ENCODE data around the gene SLC27A2.
"Not testable (repeated sequence)": the region's sequence is repeated elsewhere in the genome, so short reads cannot be mapped to it uniquely, and the experiment has no call there.

SLC27A2 gene

DNA sequence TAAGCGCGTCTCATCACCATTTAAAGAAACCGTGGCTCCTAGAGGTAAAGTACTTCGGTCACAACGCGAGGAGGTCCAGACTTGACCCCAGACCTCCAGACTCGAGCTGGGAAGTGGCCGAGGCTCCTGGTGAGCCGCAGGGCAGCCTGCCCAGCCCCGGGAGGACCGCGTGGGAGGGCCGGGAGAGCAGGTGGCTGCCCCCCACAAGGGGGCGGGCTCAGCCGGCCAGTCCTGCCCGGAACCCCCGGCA, at the start of gene SLC27A2:
Gene SLC27A2 (plus strand): TSS at position 228 of the 250 bp plus-strand sequence. CDS start 232 bp downstream, outside the sequence.
- DNase-seq: peak in 1 of 2 experiments; percentile 44

DNA sequence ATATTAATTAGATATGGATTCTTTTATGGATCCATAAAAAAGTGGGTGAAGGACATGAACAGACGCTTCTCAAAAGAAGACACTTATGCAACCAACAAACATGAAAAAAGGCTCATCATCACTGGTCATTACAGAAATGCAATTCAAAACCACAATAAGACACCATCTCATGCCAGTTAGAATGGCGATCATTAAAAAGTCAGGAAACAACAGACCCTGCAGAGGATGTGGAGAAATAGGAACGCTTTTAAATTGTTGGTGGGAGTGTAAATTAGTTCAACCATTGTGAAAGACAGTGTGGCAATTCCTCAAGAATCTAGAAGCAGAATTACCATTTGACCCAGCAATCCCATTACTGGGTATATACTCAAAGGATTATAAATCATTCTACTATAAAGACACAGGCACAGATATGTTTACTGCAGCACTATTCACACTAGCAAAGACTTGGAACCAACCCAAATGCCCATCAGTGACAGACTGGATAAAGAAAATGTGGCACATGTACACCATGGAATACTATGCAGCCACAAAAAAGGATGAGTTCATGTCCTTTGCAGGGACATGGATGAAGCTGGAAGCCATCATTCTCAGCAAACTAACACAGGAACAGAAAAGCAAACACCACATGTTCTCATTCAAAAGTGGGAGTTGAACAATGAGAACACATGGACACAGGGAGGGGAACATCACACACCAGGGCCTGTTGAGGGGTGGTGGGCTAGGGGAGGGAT, 49.6 kb upstream of the SLC27A2 start:
- peak; percentile 17 to 24 for DNase-seq

- DNase-seq: peak; percentile 88 to 93
Measured at GRCh38 chr15:50134524-50135024, 47.4 kb upstream of the SLC27A2 start.

- DNase-seq: no peak
Measured at GRCh38 chr15:50135031-50135551, 46.9 kb upstream of the SLC27A2 start.

DNA sequence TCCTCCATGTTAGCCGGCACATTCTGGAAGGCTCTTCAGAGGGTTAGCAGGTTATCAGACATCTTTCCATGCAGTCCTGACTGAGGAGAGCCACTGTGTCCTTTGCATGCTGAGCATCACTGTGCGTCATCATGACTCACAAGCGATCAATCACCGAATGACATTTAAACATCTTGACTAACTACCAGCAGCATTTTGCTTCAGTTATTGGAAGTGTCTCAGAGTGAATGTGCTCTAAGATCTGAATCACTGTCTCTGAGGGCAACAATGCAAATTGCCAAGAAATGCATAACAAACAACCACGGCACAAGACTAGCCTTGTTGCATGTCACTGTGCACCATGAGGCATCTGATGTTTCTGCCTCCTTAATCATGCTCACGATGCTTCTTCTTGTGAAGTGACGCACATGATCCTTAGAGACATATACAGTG, 44.6 kb upstream of the SLC27A2 start:
- no peak for DNase-seq

GRCh38 chr15:50137893-50138292, 44.1 kb upstream of the SLC27A2 start:
- DNase-seq: no peak

DNA sequence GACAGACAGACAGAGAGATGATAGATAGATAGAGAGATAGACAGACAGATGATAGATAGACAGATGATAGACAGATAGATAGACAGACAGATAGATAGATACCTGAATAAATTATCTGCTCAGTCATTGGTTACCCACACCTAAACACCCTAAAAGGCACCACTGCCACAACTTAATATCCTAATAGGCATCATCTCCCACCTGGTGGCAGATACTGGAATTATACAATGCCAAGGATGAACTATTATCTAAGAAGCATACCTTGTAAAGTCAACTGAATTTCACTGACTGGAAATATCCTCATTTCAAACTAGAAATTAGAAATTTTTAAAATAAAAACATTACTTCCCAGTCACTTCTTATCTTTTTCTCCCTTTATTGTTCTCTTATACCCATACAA, 43.6 kb upstream of the SLC27A2 start:
- peak in 1 of 2 experiments; percentile 12 for DNase-seq

DNA sequence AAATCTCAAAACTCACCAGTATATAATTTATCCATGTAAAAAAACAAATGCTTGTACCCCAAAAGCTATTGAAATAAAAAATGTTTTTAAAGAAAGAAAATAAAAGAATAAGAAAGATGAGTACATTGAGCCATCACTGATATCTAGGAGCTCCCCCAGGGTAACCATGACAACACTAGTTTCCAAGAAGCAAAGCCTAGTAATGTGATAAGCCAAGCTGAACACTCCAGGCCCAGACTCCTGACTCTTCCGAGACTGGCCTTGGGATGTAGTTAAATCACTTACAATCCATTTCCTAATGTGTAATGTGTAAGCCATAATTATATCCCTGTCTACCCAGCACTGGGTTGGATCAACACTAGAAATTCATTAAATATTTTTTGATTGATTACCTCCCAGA, 41.9 kb upstream of the SLC27A2 start:
- no peak for DNase-seq

- DNase-seq: no peak
Measured at GRCh38 chr15:50140983-50141382, 41.0 kb upstream of the SLC27A2 start.

- DNase-seq: no peak
Measured at GRCh38 chr15:50141856-50142255, 40.1 kb upstream of the SLC27A2 start.

GRCh38 chr15:50143255-50143860, 38.6 kb upstream of the SLC27A2 start:
- no peak for DNase-seq

- no peak for DNase-seq
Measured at GRCh38 chr15:50144341-50145120, 37.5 kb upstream of the SLC27A2 start.

DNA sequence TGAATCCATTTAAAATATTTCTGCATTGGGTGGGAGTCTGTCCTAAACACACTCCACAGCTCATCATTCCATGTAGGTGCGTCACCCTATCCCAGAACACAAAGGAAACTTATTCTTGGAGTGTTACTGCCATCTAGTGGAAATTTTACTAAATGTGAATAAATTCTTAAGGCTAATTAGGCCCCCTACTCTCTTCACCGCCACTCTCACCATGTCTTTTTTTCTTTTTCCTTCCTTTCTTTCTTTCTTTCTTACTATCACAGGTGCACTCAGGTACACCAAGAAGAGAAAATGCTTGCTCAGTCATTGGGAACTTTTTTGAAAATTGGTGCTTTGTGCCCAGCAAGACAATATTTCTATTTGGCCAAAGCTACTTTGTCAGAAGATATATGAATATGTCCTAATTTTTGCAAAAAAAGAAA, 36.5 kb upstream of the SLC27A2 start:
- peak; percentile 61 to 84 for DNase-seq

GRCh38 chr15:50146632-50147031, 35.4 kb upstream of the SLC27A2 start:
- peak; percentile 41 to 42 for DNase-seq

- DNase-seq: no peak
Measured at GRCh38 chr15:50148362-50148963, 33.5 kb upstream of the SLC27A2 start.

GRCh38 chr15:50149090-50149489, 32.9 kb upstream of the SLC27A2 start:
- no peak for DNase-seq

DNA sequence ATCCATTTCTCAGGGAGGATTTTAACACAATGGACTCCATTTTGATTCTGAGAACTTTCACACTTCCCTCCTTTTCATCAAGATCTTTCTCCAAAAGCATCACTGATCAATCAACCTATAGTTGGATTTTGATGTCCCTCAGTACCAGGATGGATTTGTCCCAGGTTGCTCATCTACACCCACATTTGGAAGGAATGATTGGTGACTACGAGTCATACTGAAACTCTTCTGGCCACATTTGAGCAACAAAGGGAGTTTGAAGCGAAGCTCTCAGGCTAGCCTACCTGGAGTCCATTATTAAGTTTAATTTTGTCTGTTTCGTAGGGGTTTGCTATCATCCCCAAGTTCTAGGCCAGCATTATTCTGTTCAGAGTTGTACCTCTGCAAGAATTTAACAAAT, 31.6 kb upstream of the SLC27A2 start:
- DNase-seq: no peak

DNA sequence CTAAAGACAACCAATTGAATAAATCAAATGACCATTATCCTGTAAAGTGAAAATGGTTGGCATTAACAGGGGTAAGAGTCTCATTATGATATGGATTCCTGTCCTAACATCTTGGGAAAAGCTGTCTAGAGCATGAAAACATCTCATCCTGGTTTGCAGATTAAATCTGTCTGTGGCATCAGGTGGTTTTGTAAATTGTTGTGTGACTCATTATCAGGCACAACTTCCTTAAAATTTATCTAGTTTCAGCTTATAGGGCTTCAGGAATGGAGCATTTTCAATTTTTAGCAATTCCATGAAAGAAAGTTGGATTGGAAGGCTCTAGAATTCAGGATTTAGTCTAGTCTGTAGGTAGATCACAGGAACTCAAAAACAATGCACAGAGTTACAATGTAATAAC, 31.1 kb upstream of the SLC27A2 start:
- DNase-seq: no peak

- DNase-seq: no peak
Measured at GRCh38 chr15:50151476-50151875, 30.5 kb upstream of the SLC27A2 start.

DNA sequence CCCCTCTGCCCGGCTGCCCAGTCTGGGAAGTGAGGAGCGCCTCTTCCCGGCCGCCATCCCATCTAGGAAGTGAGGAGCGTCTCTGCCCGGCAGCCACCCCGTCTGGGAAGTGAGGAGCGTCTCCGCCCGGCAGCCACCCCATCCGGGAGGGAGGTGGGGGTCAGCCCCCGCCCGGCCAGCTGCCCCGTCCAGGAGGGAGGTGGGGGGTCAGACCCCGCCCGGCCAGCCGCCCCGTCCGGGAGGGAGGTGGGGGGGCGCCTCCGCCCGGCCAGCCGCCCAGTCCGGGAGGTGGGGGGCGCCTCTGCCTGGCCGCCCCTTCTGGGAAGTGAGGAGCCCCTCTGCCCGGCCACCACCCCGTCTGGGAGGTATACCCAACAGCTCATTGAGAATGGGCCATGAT, 23.8 kb upstream of the SLC27A2 start:
- not testable (repeated sequence) for DNase-seq

- no peak for DNase-seq
Measured at GRCh38 chr15:50162969-50163718, 18.9 kb upstream of the SLC27A2 start.

- peak; percentile 40 to 43 for DNase-seq
Measured at GRCh38 chr15:50163719-50164410, 18.1 kb upstream of the SLC27A2 start.

All from Kasumi-1 (cell line).